Skeletal muscle tissue (tissue), 4 donors: Measurements from ENCODE around the gene PTPRN2. TPM values are rescaled to one million over a fixed set of nuclear protein-coding genes. Genes with fewer than 3 reads are reported as not detected.

Experiments used
- H3K27ac ChIP-seq: one replicate; pipeline ENCODE4 v1.7.0; 2013; ENCODE audit warnings: mild to moderate bottlenecking, low read depth, low read length, inconsistent platforms
- H3K27me3 ChIP-seq, 3 donors: one replicate each; pipeline ENCODE4 v1.7.0; 2013; ENCODE audit warnings: low read length in 3 of 3; ENCODE audit not compliant: control insufficient read depth in 3 of 3, insufficient read depth in 3 of 3
- H3K36me3 ChIP-seq, 3 donors: one replicate each; pipeline ENCODE4 v1.7.0; 2013; ENCODE audit warnings: low read length in 3 of 3; ENCODE audit not compliant: control insufficient read depth in 3 of 3, insufficient read depth in 3 of 3
- H3K4me1 ChIP-seq, 3 donors: one replicate each; pipeline ENCODE4 v1.7.0; 2013; ENCODE audit warnings: low read length in 3 of 3, mild to moderate bottlenecking in 3 of 3; ENCODE audit not compliant: control insufficient read depth in 3 of 3, insufficient read depth in 3 of 3
- H3K4me3 ChIP-seq, 3 donors: one replicate each; pipeline ENCODE4 v1.7.0; 2013; ENCODE audit warnings: low read length in 3 of 3
- H3K9ac ChIP-seq, 3 donors: one replicate each; pipeline ENCODE4 v1.7.0; 2013; ENCODE audit warnings: low read length in 3 of 3, mild to moderate bottlenecking in 3 of 3, moderate library complexity in 2 of 3, low read depth in 1 of 3
- H3K9me3 ChIP-seq, 3 donors: one replicate each; pipeline ENCODE4 v1.7.0; 2013; ENCODE audit warnings: low read length in 3 of 3; ENCODE audit not compliant: control insufficient read depth in 3 of 3
- total RNA-seq: library from RNA; depleted of rRNA; stranded (reverse); fragments of >200 nt; gene quantifications from one replicate; pipeline ENCODE4 v1.2.3, GENCODE V29; 2014
- donor health status: Osteomylitis.

PTPRN2 gene
- total RNA-seq, 1 donor from 2014 or later, result 1.6 TPM

DNA sequence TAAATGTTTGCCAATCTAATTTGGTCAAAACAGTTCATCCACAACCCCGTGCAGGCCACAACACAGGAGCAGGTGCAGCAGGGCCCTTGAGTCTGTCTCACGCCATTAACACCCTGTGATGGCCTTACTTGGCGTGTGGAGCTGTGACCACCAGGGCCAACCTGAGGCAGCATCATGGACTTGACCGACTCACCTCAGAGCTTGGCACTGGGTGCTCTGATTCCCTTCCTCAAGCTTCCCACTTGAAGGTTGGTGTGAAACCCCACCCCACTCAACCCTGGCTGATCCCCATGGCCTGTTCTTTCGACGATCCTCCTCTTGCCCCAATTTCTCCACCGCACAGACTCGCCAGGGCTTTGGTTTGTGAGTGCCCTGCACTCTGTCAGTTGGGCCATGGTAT, 623.1 kb downstream of the PTPRN2 start:
- Histone ChIP-seq H3K9me3 (no peaks in the 10 kb centered on the region), H3K36me3 (no peaks in the 10 kb centered on the region), H3K4me3 (no peak overlapping the region), H3K27me3 (peaks cover 0 to 18% (median 0%) of the 10 kb centered on the region in 3 donors), H3K4me1 (no peaks in the 10 kb centered on the region), H3K9ac (no peak overlapping the region), H3K27ac (no peak overlapping the region)

- Histone ChIP-seq H3K27me3 (peaks cover 0 to 20% (median 0%) of the 10 kb centered on the region in 3 donors), H3K36me3 (no peaks in the 10 kb centered on the region), H3K27ac (no peak overlapping the region), H3K4me1 (no peaks in the 10 kb centered on the region), H3K9me3 (no peaks in the 10 kb centered on the region), H3K4me3 (no peak overlapping the region), H3K9ac (no peak overlapping the region)
These were observed 623.6 kb downstream of the PTPRN2 start for GRCh38 chr7:157964016-157964415.

- H3K9me3 ChIP-seq, result no peaks in the 10 kb centered on the region
- H3K9ac ChIP-seq, result no peak overlapping the region
- H3K4me1 ChIP-seq, result no peaks in the 10 kb centered on the region
- no peaks in the 10 kb centered on the region for H3K36me3 ChIP-seq
- H3K4me3 ChIP-seq, result no peak overlapping the region
- H3K27me3 ChIP-seq, result peaks cover 0 to 20% (median 0%) of the 10 kb centered on the region in 3 donors
- H3K27ac ChIP-seq, result no peak overlapping the region
These were observed 624.1 kb downstream of the PTPRN2 start for GRCh38 chr7:157963526-157963925.

DNA sequence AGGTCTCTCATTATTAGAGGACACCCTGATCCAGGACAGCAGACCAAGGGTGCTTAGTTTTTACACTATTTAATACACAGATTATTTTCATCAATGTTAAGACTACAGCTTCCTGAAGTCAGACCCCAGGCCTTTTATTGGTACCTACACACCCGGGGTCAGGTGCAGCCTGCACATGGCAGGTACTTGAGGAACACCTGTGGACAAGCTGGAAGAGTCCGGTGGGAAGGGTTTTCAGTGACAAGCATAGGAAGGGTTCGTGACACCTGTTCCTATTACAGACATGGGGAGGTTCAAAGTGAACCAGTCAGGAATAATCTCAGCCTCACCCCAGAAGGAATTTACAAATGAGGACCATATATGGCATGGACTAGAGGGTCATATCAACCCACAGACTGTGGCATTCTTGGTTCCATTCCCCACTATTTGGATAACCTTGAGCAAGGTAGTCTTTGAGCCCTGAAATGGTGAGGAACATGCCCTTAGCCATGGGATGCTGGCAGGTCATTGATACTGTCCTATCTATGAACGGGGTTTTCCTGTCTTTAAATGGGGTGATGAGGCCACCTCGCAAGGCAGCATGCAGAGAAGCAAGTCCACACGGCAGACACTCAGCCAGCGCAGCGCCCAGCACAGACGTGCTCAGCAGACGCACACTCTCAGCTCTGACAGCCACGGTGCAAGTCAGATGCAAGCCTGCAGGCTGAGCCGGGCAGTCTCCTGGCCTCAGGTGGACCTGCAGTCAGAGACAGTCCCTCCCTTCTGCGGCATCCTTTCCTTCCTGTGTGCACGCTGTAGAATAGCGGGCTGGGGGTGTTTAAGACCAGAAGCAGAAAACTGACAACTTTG, 624.9 kb downstream of the PTPRN2 start:
- H3K27ac ChIP-seq, result no peak overlapping the region
- no peaks in the 10 kb centered on the region for H3K4me1 ChIP-seq
- H3K36me3 ChIP-seq, result no peaks in the 10 kb centered on the region
- no peak overlapping the region for H3K4me3 ChIP-seq
- H3K9me3 ChIP-seq, result no peaks in the 10 kb centered on the region
- peaks cover 0 to 17% (median 0%) of the 10 kb centered on the region in 3 donors for H3K27me3 ChIP-seq
- no peak overlapping the region for H3K9ac ChIP-seq

GRCh38 chr7:157961731-157962457, 625.7 kb downstream of the PTPRN2 start:
- Histone ChIP-seq H3K4me3 (no peak overlapping the region), H3K4me1 (no peaks in the 10 kb centered on the region), H3K36me3 (no peaks in the 10 kb centered on the region)

DNA sequence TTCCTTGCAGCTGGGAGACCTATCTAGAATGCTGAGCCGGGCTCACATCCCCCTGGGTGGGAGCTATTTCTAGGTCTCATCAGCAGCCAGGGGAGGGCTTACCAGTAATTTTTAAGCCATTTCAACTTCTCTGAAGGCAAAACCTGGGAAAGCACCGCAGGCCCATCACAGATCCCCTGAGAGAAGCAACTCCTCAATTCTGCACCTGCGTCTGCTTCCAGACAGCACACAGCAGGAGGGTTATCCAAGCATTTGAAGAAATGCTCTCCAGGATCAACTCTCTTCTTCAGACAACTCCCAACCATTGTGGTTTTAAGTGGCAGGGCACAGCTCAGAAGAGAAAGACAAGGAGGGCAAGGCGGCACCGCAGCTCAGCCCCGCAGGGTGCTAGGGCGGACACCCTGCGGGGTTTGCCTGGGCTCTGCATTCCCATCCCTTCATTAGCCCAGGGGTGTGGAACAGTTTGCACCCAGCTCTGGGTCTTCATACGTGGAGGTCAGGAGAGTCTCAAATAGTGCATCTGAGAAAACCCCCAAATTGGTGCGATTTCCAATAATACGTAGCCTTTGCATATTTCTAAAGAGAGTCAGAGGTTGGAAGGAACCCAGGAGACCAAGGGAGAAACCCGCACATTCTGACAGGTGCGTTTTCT, 632.1 kb downstream of the PTPRN2 start:
- no peak overlapping the region for H3K27ac ChIP-seq
- peaks cover 0 to 10% (median 0%) of the 10 kb centered on the region in 3 donors for H3K27me3 ChIP-seq
- H3K4me3 ChIP-seq, result no peak overlapping the region
- H3K4me1 ChIP-seq, result no peaks in the 10 kb centered on the region
- H3K9me3 ChIP-seq, result peaks cover 0 to 4% (median 2%) of the 10 kb centered on the region in 3 donors
- no peak overlapping the region for H3K9ac ChIP-seq
- H3K36me3 ChIP-seq, result no peaks in the 10 kb centered on the region

More at GRCh38 chr7:157961731-157962457, 625.7 kb downstream of the PTPRN2 start:
- Histone ChIP-seq H3K9me3 (no peaks in the 10 kb centered on the region), H3K27ac (no peak overlapping the region), H3K27me3 (peaks cover 0 to 16% (median 0%) of the 10 kb centered on the region in 3 donors), H3K9ac (no peak overlapping the region)

DNA sequence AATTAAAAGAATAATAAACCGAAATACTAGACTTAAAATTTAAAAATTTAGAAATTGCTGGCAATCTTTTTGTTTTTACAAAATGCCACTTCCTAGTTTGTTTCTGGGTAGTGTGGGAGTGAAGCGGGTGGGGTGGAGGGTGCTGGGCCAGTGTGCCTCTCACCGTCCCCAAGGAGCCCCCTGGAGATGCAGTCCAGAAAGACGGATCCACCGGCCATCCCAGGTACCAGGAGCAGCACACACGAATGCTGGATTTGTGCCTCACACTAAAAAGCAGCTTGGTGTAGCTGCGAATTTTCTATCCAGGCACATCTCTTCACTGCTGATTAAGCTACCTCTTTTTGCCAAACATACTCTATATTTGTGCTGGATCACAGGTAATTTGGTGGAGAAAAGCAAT, 632.7 kb downstream of the PTPRN2 start:
- Histone ChIP-seq H3K27ac (no peak overlapping the region), H3K36me3 (no peaks in the 10 kb centered on the region), H3K9ac (no peak overlapping the region), H3K9me3 (peaks cover 0 to 4% (median 3%) of the 10 kb centered on the region in 3 donors), H3K4me3 (no peak overlapping the region), H3K27me3 (peaks cover 0 to 10% (median 0%) of the 10 kb centered on the region in 3 donors), H3K4me1 (no peaks in the 10 kb centered on the region)

DNA sequence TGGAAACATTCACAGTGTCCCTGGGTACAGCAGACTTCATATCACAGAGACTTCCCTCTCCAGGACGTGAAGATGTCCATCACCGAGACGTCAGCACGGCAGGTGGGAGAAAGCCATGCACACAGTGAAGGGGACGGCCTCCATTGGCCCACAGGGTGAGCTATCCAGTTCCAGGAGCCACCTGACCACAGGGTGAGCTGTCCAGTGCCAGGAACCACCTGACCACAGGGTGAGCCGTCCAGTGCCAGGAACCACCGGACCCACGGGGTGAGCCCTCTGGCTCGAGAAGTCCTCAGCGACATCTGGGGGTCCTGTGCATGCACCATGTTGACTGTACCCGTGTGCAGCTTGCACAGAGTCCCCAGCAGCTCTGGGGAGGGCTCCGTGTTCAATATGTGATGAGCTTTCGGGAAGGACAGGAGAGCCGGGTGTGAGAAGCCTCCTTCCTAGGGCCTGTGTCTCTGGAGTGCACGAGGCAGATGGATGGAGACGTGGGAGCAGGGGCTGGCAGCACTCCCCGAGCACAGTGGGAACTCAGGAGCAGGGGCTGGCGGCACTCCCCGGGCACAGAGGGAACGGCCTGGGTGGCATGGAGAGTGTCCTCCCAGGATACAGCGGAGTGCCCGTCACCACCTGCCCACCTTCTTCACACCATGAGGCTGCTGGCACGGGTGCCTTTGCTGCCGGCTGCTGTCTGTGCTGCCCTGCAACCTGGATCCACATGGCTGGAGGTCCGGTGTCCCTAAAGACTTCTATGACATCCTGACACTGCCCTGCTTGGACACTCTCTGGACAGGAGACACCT, 634.6 kb downstream of the PTPRN2 start:
- Histone ChIP-seq H3K4me3 (no peak overlapping the region), H3K36me3 (no peaks in the 10 kb centered on the region), H3K27me3 (peaks cover 0 to 8% (median 0%) of the 10 kb centered on the region in 3 donors), H3K9ac (no peak overlapping the region), H3K9me3 (peaks cover 0 to 7% (median 3%) of the 10 kb centered on the region in 3 donors), H3K4me1 (no peaks in the 10 kb centered on the region), H3K27ac (no peak overlapping the region)

GRCh38 chr7:157952050-157952667, 635.5 kb downstream of the PTPRN2 start:
- peaks cover 0 to 8% (median 0%) of the 10 kb centered on the region in 3 donors for H3K27me3 ChIP-seq
- H3K9me3 ChIP-seq, result peaks cover 5 to 11% (median 6%) of the 10 kb centered on the region in 3 donors
- no peak overlapping the region for H3K27ac ChIP-seq
- H3K36me3 ChIP-seq, result no peaks in the 10 kb centered on the region
- no peaks in the 10 kb centered on the region for H3K4me1 ChIP-seq
- H3K9ac ChIP-seq, result no peak overlapping the region
- H3K4me3 ChIP-seq, result no peak overlapping the region
